Measurements from ENCODE around the gene YPEL2. TPM values are rescaled to one million over a fixed set of nuclear protein-coding genes. Genes with fewer than 3 reads are reported as not detected.

The YPEL2 gene
- total and polyA plus RNA-seq, 7 experiments from 2014 or later, result 10.6 to 52.0 (median 38.4) TPM

DNA sequence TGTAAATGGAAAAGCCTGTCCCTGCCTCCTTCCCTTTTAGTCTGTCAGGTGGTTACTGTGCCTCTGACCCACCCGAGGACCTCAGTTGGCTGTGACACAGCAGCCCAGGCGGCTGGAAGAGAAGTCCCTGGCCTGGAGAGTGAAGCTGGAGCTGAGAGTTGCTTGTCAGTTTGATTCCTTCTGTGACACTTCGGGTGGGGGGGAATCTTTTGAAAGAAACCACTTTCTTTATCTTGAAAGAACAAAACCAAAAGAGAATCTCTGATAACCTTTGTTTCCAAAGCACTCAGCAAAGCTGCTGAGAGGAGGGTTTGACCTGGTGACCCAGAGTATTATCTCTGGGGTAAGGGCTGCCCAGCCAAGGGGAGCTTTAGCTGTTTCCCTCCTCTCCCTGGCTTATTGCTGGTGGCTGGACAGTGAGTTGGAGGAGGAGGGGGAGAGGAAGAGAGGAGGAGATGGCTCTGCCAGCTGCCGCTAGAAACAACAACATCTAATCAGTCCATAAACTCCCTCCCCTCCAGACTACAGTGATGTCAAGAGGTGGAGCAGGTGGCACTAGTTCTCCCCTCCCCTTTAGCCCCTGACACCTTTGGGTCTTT, 34.0 kb downstream of the YPEL2 start:
- H3K4me1 Mint-ChIP-seq, result peaks cover 52 to 91% (median 78%) of the 10 kb centered on the region in 7 donors
- no peaks in the 10 kb centered on the region for H3K27me3 ChIP-seq (ENCODE audit: control insufficient read depth in 2 of 2, insufficient read depth in 2 of 2, low read length in 2 of 2)

DNA sequence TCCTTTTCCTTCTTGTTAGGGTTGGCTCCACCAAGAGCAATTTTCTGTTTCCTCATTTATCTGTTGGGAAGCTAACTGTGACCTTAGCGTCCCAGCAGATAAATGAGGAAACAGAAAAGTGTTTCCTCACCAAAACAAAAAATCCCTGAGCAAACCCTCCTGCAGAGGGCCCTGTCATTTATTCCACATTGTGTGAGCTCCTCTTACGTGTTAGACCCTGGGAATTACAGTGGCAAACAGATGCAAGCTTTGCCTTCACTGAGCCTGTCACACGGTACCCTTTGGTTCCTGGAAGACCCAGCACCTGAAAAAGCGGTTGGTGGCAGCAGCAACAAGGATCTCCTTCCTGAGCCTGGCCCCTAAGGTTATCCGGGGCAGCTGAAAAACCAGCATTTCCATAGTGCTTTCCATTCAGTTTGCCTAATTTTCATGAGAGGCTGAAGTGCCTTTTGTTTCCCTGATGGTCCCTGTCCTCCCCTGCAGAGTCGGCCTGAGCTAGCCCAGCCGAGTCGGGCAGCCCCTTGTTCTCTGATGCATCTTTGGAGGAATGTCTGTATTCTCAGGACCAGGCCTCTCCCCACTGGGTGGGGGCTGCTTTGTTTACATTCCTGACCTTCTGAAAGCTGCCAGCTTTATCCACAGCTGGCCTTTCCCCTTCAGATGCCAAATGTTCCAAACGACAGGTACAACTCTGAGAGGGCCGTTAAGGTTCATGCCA, 34.7 kb downstream of the YPEL2 start:
- ATAC-seq, result peak; percentile 17
- peak overlapping the region; percentile 70 for H3K27ac ChIP-seq (ENCODE audit: low read depth, low read length)
- intact Hi-C loops (cut with micrococcal nuclease), result no loop called here
- POLR2A ChIA-PET, result interaction anchor here (0.9 to 2.7 kb wide), 8 partner anchors 9 to 65 kb away, joined by 3 to 18 read pairs (median 6); partner anchors contain the start of gene YPEL2
- H3K4me3 ChIP-seq (ENCODE audit: low read length), result peak overlapping the region; percentile 33
- no peaks in the 10 kb centered on the region for H3K27me3 Mint-ChIP-seq
- H3K27ac Mint-ChIP-seq, result peak overlapping the region; percentile 87 to 99 (median 96)
- CTCF ChIA-PET, result interaction anchor here (0.6 to 2.3 kb wide), 7 partner anchors 9 to 1623 kb away, joined by 3 to 13 read pairs (median 4); no protein-coding TSS in a partner anchor
- peaks cover 0 to 2% (median 0%) of the 10 kb centered on the region in 11 donors for H3K9me3 Mint-ChIP-seq
- no peaks in the 10 kb centered on the region for H3K9me3 ChIP-seq (ENCODE audit: control insufficient read depth in 2 of 3, low read length in 3 of 3)
- peaks cover 52 to 91% (median 78%) of the 10 kb centered on the region in 7 donors for H3K4me1 Mint-ChIP-seq
- no peaks in the 10 kb centered on the region for H3K36me3 ChIP-seq (ENCODE audit: control insufficient read depth in 2 of 3, insufficient read depth in 3 of 3, low read length in 3 of 3)
- H3K36me3 Mint-ChIP-seq, result peaks cover 0 to 15% (median 4%) of the 10 kb centered on the region in 5 donors
- no peaks in the 10 kb centered on the region for H3K27me3 ChIP-seq (ENCODE audit: control insufficient read depth in 2 of 2, insufficient read depth in 2 of 2, low read length in 2 of 2)
- peak overlapping the region in 8 of 10 donors; percentile 71 to 87 (median 80) for H3K4me3 Mint-ChIP-seq
- H3K4me1 ChIP-seq (ENCODE audit: control insufficient read depth in 2 of 2, insufficient read depth in 2 of 2, low read length in 2 of 2), result peaks cover 25 to 66% of the 10 kb centered on the region in 2 donors
- DNase-seq, result no peak

More for the DNA sequence above, 34.0 kb downstream of the YPEL2 start:
- Histone ChIP-seq H3K9me3 (ENCODE audit: control insufficient read depth in 2 of 3, low read length in 3 of 3) (no peaks in the 10 kb centered on the region), H3K36me3 (ENCODE audit: control insufficient read depth in 2 of 3, insufficient read depth in 3 of 3, low read length in 3 of 3) (no peaks in the 10 kb centered on the region), H3K27ac (ENCODE audit: low read depth, low read length) (peak overlapping the region; percentile 70), H3K4me1 (ENCODE audit: control insufficient read depth in 2 of 2, insufficient read depth in 2 of 2, low read length in 2 of 2) (peaks cover 28 to 70% of the 10 kb centered on the region in 2 donors), H3K4me3 (ENCODE audit: low read length) (peak overlapping the region; percentile 33)
- Mint-ChIP-seq H3K9me3 (peaks cover 0 to 2% (median 0%) of the 10 kb centered on the region in 11 donors), H3K4me3 (peak overlapping the region; percentile 71 to 87 (median 78)), H3K36me3 (peaks cover 0 to 13% (median 4%) of the 10 kb centered on the region in 5 donors), H3K27me3 (no peaks in the 10 kb centered on the region), H3K27ac (peak overlapping the region; percentile 87 to 99 (median 96))
- ChIA-PET CTCF (interaction anchor here (0.7 to 2.3 kb wide), 5 partner anchors 36 to 76 kb away, joined by 3 to 13 read pairs (median 6); no protein-coding TSS in a partner anchor), POLR2A (interaction anchor here (0.9 to 2.7 kb wide), 10 partner anchors 8 to 66 kb away, joined by 3 to 18 read pairs (median 6); partner anchors contain the start of gene YPEL2)
- intact Hi-C loops (cut with micrococcal nuclease), result loop anchor here in 1 of 2 donors (1.0 kb wide), 2 partner anchors 8 to 75 kb away; no protein-coding TSS in a partner anchor
- peak in 8 of 9 donors; percentile 31 to 71 (median 64) for DNase-seq
- ATAC-seq, result peak; percentile 70

DNA sequence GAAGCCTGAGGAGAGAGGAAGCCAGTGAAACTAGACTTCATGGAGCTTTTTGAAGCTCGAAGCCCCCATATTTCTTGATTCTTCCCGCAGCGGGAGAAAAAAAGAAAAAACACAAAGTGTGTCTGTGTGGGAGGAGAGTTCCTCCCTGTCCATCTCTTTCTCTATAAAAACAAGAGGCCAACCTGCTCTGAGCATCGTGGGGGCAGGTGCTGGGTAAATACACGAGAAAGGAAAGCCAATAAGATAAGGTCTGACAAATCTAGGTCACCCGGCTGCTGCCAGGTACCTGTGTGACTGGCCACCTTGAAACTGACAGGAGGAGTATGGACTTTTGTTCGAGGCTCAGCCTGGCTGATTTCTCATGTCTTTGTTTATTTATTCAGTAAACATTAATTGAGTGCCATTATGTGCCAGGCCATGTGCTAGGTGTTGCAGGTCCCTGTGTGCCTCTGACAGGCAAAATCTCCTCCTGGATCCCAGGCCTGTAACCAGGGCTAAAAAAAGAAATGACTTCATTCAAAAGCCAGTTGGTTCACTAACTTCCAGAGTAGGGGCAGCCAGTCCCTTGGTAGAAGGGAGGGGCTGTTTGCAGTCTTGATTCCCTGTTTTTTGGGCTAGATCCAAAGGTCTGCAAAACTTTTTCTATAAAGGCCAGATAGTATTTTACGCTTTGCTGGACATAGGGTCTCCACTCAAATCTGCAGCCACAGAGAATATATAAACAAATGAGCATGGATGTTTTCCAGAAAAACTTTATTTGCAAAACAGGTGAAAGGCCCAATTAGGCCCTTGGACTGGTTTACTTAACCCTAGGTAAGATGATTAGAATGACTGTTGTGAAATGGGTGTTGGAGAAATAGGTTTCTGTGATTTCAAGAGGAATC, 35.6 kb downstream of the YPEL2 start:
- Mint-ChIP-seq H3K36me3 (peaks cover 0 to 15% (median 4%) of the 10 kb centered on the region in 5 donors), H3K4me3 (peak overlapping the region in 6 of 10 donors; percentile 10 to 87 (median 50)), H3K27me3 (no peaks in the 10 kb centered on the region), H3K27ac (peak overlapping the region in 8 of 9 donors; percentile 93 to 99 (median 96)), H3K9me3 (peaks cover 0 to 2% (median 0%) of the 10 kb centered on the region in 11 donors), H3K4me1 (peaks cover 51 to 91% (median 78%) of the 10 kb centered on the region in 7 donors)
- Histone ChIP-seq H3K9me3 (ENCODE audit: control insufficient read depth in 2 of 3, low read length in 3 of 3) (no peaks in the 10 kb centered on the region), H3K4me3 (ENCODE audit: low read length) (no peak overlapping the region), H3K4me1 (ENCODE audit: control insufficient read depth in 2 of 2, insufficient read depth in 2 of 2, low read length in 2 of 2) (peaks cover 18 to 66% of the 10 kb centered on the region in 2 donors), H3K27me3 (ENCODE audit: control insufficient read depth in 2 of 2, insufficient read depth in 2 of 2, low read length in 2 of 2) (no peaks in the 10 kb centered on the region), H3K27ac (ENCODE audit: low read depth, low read length) (peak overlapping the region; percentile 70), H3K36me3 (ENCODE audit: control insufficient read depth in 2 of 3, insufficient read depth in 3 of 3, low read length in 3 of 3) (no peaks in the 10 kb centered on the region)
- intact Hi-C loops (cut with micrococcal nuclease), result no loop called here
- ATAC-seq (no peak), DNase-seq (no peak)
- ChIA-PET CTCF (interaction anchor here (0.6 to 2.3 kb wide), 4 partner anchors 8 to 1624 kb away, joined by 3 to 13 read pairs (median 5); no protein-coding TSS in a partner anchor), POLR2A (interaction anchor here (1.1 to 2.7 kb wide), 4 partner anchors 13 to 42 kb away, joined by 3 to 18 read pairs (median 8); partner anchors contain the start of gene YPEL2)

DNA sequence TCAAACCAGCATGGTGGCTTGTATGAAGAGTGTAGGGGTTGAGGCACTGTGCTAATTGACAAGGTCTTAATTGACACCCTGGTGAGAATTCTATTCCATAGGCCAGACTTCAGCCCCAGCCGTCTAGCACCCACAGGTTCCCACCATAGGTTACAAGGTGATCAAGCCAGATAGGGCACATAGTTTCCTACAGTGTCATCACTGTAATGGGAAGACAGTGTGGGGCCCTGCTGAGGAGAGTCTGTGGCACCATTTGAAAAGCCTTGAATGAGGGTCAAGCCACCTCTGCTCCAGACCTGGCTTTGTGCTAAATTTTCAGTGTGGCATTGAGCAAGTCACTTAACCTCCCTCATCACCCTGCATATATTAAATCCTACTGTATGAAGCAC, 36.2 kb downstream of the YPEL2 start:
- no peak for ATAC-seq
- no peaks in the 10 kb centered on the region for H3K27me3 ChIP-seq (ENCODE audit: control insufficient read depth in 2 of 2, insufficient read depth in 2 of 2, low read length in 2 of 2)
- ChIA-PET POLR2A (no interaction called here), CTCF (no interaction called here)
- no peak for DNase-seq
- H3K4me3 Mint-ChIP-seq, result peak overlapping the region in 6 of 10 donors; percentile 10 to 87 (median 22)
- H3K9me3 Mint-ChIP-seq, result peaks cover 0 to 2% (median 0%) of the 10 kb centered on the region in 11 donors
- peak overlapping the region in 8 of 9 donors; percentile 93 to 99 (median 96) for H3K27ac Mint-ChIP-seq
- peaks cover 0 to 19% (median 4%) of the 10 kb centered on the region in 5 donors for H3K36me3 Mint-ChIP-seq
- H3K36me3 ChIP-seq (ENCODE audit: control insufficient read depth in 2 of 3, insufficient read depth in 3 of 3, low read length in 3 of 3), result no peaks in the 10 kb centered on the region
- no peaks in the 10 kb centered on the region for H3K9me3 ChIP-seq (ENCODE audit: control insufficient read depth in 2 of 3, low read length in 3 of 3)
- peaks cover 15 to 66% of the 10 kb centered on the region in 2 donors for H3K4me1 ChIP-seq (ENCODE audit: control insufficient read depth in 2 of 2, insufficient read depth in 2 of 2, low read length in 2 of 2)
- H3K27ac ChIP-seq (ENCODE audit: low read depth, low read length), result no peak overlapping the region
- H3K27me3 Mint-ChIP-seq, result no peaks in the 10 kb centered on the region
- no peak overlapping the region for H3K4me3 ChIP-seq (ENCODE audit: low read length)
- peaks cover 50 to 91% (median 78%) of the 10 kb centered on the region in 7 donors for H3K4me1 Mint-ChIP-seq
- intact Hi-C loops (cut with micrococcal nuclease), result no loop called here

DNA sequence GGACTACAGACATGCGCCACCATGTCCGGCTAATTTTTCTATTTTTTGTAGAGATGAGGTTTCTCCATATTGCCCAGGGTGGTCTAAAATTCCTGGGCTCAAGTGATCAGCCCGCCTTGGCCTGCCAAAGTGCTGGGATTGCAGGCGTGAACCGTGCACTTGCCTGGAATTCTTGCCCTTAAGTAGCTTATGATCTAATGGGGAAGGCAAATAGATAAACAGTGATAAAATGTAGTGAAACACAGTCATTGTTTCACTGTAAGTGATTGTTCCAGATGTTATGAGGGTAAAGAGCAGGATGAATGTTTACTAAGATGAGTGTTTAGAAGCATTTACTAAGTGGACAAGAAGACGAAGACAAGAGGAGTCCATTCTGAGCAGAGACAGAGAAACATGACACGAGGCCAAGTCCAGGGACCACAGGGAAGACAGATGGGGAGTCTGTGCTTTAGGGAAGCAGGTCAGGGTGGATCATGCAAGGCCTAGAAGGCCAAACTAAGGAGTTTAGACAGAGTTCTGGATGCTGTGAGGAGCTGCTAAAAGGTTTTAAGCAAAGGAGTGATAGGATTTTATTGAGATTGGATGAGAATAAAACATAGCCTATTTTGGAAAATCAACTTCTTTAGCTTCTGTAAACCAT, 36.9 kb downstream of the YPEL2 start:
- CTCF ChIA-PET, result interaction anchor here (1.6 kb wide), 1 partner anchor 72 kb away, joined by 3 read pairs; no protein-coding TSS in a partner anchor
- H3K27me3 Mint-ChIP-seq, result no peaks in the 10 kb centered on the region
- DNase-seq, result no peak

More for the DNA sequence above, 36.9 kb downstream of the YPEL2 start:
- no peaks in the 10 kb centered on the region for H3K27me3 ChIP-seq (ENCODE audit: control insufficient read depth in 2 of 2, insufficient read depth in 2 of 2, low read length in 2 of 2)
- no peaks in the 10 kb centered on the region for H3K36me3 ChIP-seq (ENCODE audit: control insufficient read depth in 2 of 3, insufficient read depth in 3 of 3, low read length in 3 of 3)
- Mint-ChIP-seq H3K4me3 (peak overlapping the region in 3 of 10 donors; percentile 2 to 7 (median 2)), H3K9me3 (peaks cover 0 to 2% (median 0%) of the 10 kb centered on the region in 11 donors), H3K36me3 (peaks cover 0 to 21% (median 4%) of the 10 kb centered on the region in 5 donors), H3K4me1 (peaks cover 55 to 94% (median 79%) of the 10 kb centered on the region in 7 donors), H3K27ac (peak overlapping the region in 7 of 9 donors; percentile 0 to 93 (median 40))
- intact Hi-C loops (cut with micrococcal nuclease), result no loop called here
- peaks cover 15 to 67% of the 10 kb centered on the region in 2 donors for H3K4me1 ChIP-seq (ENCODE audit: control insufficient read depth in 2 of 2, insufficient read depth in 2 of 2, low read length in 2 of 2)
- POLR2A ChIA-PET, result interaction anchor here (1.0 to 1.5 kb wide), 3 partner anchors 11 to 36 kb away, joined by 3 to 8 read pairs (median 4); no protein-coding TSS in a partner anchor
- no peak overlapping the region for H3K4me3 ChIP-seq (ENCODE audit: low read length)
- H3K27ac ChIP-seq (ENCODE audit: low read depth, low read length), result no peak overlapping the region
- ATAC-seq, result no peak
- no peaks in the 10 kb centered on the region for H3K9me3 ChIP-seq (ENCODE audit: control insufficient read depth in 2 of 3, low read length in 3 of 3)
